Stomach (tissue), 4 donors: Measurements from ENCODE around the gene UBE2Z.

Experiments used
- EP300 ChIP-seq: sonication (generic); formaldehyde crosslinking; IDR thresholded peaks from one replicate; pipeline ENCODE4 v1.6.1; 2017; ENCODE audit warnings: antibody characterized with exemption
- POLR2A ChIP-seq, 4 donors: fragments of 450-650 bp; IDR thresholded peaks; one replicate each; pipeline ENCODE4 v1.6.1; 2016; ENCODE audit warnings: antibody characterized with exemption in 4 of 4, control low read depth in 2 of 4, mild to moderate bottlenecking in 1 of 4, moderate library complexity in 1 of 4
- TF ChIP-seq, protein P1 (sequence below), 7 experiments: fragments of 450-650 bp in 4 of 7; fragments of 200-600 bp in 3 of 7; sonication (generic) in 3 of 7; IDR thresholded peaks; one replicate each; pipeline ENCODE4 v1.5.1; 2016 to 2019; ENCODE audit warnings: antibody characterized with exemption in 7 of 7, control low read depth in 2 of 7, mild to moderate bottlenecking in 1 of 7

DNA sequence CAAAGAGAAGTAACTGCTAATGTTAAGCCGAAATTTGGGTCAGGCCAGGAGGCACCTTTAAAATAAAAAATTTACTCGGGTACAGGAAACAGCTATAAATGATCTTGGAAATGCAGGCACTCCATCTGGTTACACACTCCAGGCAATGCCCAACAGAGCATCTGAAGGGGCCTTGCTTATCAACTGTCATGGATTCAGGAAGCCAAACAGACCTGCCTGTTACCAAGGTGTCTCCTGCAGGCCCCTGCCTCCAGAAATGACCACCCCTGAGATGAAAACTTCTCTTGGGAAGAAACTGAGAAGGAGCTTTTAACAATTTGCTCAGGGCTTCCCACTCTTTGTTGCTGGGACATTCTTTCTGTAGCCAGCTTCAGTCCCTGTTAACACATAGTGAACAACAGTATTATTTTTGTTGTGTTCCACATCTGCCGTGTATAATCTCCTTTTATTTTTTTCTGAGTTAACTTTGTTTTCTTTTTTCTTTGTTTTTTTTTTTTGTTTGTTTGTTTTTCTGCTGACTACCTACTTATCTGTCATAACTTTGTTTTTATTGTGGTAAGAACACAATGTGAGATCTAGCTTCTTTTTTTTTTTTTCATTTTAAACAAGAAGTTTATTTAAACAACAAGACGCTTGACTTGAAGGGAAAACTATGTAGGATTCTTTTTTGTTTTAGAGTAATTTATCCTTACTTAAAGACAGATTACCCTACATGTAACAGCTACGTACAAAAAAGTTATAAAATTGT, 34.3 kb upstream of the UBE2Z start:
- TF ChIP-seq, protein P1, sequence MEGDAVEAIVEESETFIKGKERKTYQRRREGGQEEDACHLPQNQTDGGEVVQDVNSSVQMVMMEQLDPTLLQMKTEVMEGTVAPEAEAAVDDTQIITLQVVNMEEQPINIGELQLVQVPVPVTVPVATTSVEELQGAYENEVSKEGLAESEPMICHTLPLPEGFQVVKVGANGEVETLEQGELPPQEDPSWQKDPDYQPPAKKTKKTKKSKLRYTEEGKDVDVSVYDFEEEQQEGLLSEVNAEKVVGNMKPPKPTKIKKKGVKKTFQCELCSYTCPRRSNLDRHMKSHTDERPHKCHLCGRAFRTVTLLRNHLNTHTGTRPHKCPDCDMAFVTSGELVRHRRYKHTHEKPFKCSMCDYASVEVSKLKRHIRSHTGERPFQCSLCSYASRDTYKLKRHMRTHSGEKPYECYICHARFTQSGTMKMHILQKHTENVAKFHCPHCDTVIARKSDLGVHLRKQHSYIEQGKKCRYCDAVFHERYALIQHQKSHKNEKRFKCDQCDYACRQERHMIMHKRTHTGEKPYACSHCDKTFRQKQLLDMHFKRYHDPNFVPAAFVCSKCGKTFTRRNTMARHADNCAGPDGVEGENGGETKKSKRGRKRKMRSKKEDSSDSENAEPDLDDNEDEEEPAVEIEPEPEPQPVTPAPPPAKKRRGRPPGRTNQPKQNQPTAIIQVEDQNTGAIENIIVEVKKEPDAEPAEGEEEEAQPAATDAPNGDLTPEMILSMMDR (IDR thresholded peaks at IDR 0.05), result no peak
- TF ChIP-seq POLR2A (IDR thresholded peaks at IDR 0.05) (no peak), EP300 (no peak)
